Measurements from ENCODE around the gene SSNA1.

SSNA1 gene

DNA sequence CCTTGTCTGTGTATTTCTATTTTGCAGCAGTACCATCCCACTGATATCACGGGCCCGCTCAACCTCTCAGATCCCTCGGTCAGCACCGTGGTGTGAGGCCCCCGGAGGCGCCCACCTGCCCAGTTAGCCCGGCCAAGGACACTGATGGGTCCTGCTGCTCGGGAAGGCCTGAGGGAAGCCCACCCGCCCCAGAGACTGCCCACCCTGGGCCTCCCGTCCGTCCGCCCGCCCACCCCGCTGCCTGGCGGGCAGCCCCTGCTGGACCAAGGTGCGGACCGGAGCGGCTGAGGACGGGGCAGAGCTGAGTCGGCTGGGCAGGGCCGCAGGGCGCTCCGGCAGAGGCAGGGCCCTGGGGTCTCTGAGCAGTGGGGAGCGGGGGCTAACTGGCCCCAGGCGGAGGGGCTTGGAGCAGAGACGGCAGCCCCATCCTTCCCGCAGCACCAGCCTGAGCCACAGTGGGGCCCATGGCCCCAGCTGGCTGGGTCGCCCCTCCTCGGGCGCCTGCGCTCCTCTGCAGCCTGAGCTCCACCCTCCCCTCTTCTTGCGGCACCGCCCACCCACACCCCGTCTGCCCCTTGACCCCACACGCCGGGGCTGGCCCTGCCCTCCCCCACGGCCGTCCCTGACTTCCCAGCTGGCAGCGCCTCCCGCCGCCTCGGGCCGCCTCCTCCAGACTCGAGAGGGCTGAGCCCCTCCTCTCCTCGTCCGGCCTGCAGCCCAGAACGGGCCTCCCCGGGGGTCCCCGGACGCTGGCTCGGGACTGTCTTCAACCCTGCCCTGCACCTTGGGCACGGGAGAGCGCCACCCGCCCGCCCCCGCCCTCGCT lies 20.5 kb upstream of the SSNA1 start:
- ChIA-PET CTCF (no interaction called here), POLR2A (no interaction called here)
- TF ChIP-seq, protein P1, sequence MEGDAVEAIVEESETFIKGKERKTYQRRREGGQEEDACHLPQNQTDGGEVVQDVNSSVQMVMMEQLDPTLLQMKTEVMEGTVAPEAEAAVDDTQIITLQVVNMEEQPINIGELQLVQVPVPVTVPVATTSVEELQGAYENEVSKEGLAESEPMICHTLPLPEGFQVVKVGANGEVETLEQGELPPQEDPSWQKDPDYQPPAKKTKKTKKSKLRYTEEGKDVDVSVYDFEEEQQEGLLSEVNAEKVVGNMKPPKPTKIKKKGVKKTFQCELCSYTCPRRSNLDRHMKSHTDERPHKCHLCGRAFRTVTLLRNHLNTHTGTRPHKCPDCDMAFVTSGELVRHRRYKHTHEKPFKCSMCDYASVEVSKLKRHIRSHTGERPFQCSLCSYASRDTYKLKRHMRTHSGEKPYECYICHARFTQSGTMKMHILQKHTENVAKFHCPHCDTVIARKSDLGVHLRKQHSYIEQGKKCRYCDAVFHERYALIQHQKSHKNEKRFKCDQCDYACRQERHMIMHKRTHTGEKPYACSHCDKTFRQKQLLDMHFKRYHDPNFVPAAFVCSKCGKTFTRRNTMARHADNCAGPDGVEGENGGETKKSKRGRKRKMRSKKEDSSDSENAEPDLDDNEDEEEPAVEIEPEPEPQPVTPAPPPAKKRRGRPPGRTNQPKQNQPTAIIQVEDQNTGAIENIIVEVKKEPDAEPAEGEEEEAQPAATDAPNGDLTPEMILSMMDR (IDR thresholded peaks at IDR 0.05; ENCODE audit: insufficient read depth, low read length, missing control alignments) = no peak
- H3K4me3 ChIP-seq (ENCODE audit: low read depth, low read length) = no peak overlapping the region
- DNase-seq (ENCODE audit: low read depth, low spot score) = no peak

DNA sequence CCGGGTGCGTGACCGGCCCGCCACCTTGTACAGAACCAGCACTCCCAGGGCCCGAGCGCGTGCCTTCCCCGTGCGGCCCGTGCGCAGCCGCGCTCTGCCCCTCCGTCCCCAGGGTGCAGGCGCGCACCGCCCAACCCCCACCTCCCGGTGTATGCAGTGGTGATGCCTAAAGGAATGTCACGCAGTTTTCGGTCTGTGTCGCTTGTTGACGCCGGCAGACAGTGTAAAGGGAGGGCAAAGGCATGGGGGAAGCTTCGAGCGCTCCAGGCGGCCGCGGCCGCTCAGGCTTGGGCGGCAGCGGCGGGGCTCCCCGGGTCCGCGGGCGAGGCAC lies 19.9 kb upstream of the SSNA1 start:
- TF ChIP-seq, protein P1 (IDR thresholded peaks at IDR 0.05; ENCODE audit: insufficient read depth, low read length, missing control alignments) = no peak
- DNase-seq (ENCODE audit: low read depth, low spot score) = no peak
- POLR2A ChIA-PET = no interaction called here
- H3K4me3 ChIP-seq (ENCODE audit: low read depth, low read length) = no peak overlapping the region
- CTCF ChIA-PET = no interaction called here

DNA sequence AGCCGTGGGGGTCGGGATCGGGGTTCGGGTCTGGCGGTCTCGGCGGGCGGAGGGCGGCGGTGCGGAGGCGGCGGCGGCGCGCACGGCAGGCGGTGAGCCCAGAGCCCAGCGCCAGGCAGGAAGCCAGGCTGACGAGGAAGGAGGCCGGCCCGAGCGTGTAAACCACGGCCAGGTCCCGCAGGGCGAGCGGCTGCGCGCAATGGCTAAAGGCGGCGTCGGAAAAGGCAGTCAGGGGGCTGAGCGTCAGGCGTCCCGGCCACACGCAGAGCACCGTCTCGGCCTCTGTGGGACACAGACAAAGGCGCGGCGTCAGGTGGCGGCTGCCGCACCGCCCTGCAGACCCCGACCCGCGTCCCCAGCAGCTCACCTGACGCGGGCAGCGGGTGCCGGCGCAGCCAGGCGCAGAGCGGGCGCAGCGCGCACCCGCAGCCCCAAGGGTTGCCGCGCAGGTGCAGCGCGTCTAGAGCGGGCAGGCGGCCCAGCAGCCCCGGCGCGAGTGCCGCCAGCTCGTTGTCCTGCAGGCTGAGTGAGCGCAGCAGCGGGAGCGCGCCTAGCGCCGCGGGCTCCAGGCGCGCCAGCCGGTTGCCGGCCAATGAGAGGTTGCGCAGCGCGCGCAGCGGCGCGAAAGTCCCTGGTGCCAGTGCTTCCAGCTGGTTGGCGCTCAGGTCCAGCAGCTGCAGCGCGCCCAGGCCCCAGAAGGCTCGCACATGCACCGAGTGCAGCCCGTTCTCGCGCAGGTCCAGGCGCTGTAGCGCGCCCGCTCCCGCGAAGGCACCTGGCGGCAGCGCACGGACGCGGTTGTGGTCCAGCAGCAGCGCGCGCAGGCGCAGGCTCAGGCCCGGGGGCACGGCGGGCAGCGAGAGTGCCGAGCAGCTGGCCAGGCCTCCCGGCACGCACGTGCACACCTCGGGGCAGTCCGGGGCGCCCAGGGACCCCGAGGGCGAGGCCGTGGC lies 19.3 kb upstream of the SSNA1 start:
- TF ChIP-seq, protein P1 (IDR thresholded peaks at IDR 0.05; ENCODE audit: insufficient read depth, low read length, missing control alignments) = no peak
- no peak overlapping the region; the same call in 1 of the 2 replicates for H3K4me3 ChIP-seq (ENCODE audit: low read depth, low read length)
- POLR2A ChIA-PET = no interaction called here
- CTCF ChIA-PET = interaction anchor here (1.6 to 1.8 kb wide), 2 partner anchors 9 to 67 kb away, joined by 4 to 7 read pairs; no protein-coding TSS in a partner anchor
- DNase-seq (ENCODE audit: low read depth, low spot score) = no peak

DNA sequence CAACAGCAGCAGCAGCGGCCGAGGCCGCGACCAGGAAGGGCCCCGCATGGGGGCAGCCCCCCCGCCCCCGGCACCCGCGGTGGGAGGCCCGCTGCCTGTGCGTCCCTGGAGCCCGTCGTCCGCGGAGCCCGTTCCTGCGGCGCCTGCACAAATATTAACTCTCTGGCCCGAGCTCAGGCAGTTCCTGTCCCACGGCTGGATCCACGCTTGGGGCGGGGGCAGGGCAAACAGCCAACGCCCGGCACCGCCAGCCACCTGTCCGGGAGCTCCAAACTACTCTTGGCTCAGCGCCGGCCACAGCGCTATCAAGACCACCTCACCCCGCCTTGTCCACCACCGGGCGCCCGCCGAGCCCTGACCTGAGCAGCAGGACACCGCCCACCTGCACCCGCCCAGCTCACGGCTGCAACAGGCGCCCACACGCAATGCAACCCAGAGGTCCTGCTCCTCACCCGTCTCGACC lies 18.5 kb upstream of the SSNA1 start, which contains the start of gene LRRC26:
TSS of gene LRRC26 (minus strand) at position 156 of the 463 bp plus-strand sequence. CDS start at position 48, 108 bp downstream.
- CTCF ChIA-PET = interaction anchor here (1.6 to 1.8 kb wide), 2 partner anchors 9 to 67 kb away, joined by 4 to 7 read pairs; no protein-coding TSS in a partner anchor
- TF ChIP-seq, protein P1 (IDR thresholded peaks at IDR 0.05; ENCODE audit: insufficient read depth, low read length, missing control alignments) = no peak
- no peak within 1 kb of the TSS; the same call in 1 of the 2 replicates for H3K4me3 ChIP-seq (ENCODE audit: low read depth, low read length)
- no peak for DNase-seq (ENCODE audit: low read depth, low spot score)
- POLR2A ChIA-PET = interaction anchor here (1.2 kb wide), 1 partner anchor 71 kb away, joined by 4 read pairs; the partner anchor contains the start of gene TUBB4B

DNA sequence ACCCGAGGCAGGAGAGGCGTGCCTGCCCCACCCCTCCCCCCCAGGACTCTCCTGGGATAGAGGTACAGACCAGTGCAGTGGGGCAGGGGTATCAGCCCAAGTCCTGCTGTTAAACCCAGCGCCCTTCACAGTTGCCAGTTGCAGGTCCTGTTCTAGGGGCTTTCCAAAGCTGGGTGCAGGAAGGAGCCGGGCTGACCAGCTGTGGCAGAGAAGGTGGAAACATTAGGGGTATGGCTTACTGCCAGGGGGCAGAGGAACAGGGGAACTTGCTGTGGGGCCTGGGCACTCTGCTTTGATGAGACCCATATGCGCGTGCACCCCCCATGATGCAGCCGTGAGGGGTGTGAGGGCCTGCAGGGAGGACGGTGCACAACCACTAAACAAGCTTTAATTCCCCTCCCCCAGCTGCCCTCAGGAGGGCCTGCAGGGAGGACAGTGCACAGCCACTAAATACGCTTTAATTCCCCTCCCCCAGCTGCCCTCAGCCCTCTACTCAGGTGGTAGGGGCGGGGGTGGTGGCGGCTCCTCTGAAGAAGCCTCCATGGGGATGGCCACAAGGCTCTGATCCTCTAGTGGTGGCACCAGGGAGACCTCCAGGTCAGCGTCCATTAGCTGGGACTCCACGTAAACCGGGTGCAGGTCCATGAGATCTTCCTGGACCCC lies 17.9 kb upstream of the SSNA1 start:
- ChIA-PET POLR2A (interaction anchor here (0.6 to 1.2 kb wide), 3 partner anchors 41 to 70 kb away, joined by 3 to 4 read pairs (median 3); partner anchors contain the start of gene TUBB4B), CTCF (interaction anchor here (0.7 to 1.8 kb wide), 3 partner anchors 8 to 66 kb away, joined by 3 to 7 read pairs (median 4); no protein-coding TSS in a partner anchor)
- TF ChIP-seq, protein P1 (IDR thresholded peaks at IDR 0.05; ENCODE audit: insufficient read depth, low read length, missing control alignments) = no peak
- DNase-seq (ENCODE audit: low read depth, low spot score) = no peak
- H3K4me3 ChIP-seq (ENCODE audit: low read depth, low read length) = no peak overlapping the region

Data from AG04449 (cell line).